Ascending aorta (tissue), 2 donors: ENCODE results near the gene NINJ1. TPM values are rescaled to one million over a fixed set of nuclear protein-coding genes. Genes with fewer than 3 reads are reported as not detected.

Experiments used
- DNase-seq, 2 donors: peaks; one replicate each; pipeline ENCODE4 v3.0.0-alpha.2; 2019; ENCODE audit warnings: low spot score in 2 of 2
- H3K27ac ChIP-seq, 2 donors: fragments of 200-600 bp; sonication (generic); one replicate each; pipeline ENCODE4 v1.5.1; 2016 to 2017; ENCODE audit warnings: mild to moderate bottlenecking in 1 of 2
- H3K27me3 ChIP-seq: fragments of 200-600 bp; sonication (generic); one replicate; pipeline ENCODE4 v1.5.1; 2017
- H3K36me3 ChIP-seq, 2 donors: fragments of 200-600 bp; sonication (generic); one replicate each; pipeline ENCODE4 v1.5.1; 2016
- H3K4me1 ChIP-seq, 2 donors: fragments of 200-600 bp; sonication (generic); one replicate each; pipeline ENCODE4 v1.5.1; 2016 to 2017; ENCODE audit warnings: mild to moderate bottlenecking in 1 of 2
- H3K4me3 ChIP-seq, 2 donors: fragments of 200-600 bp; sonication (generic); one replicate each; pipeline ENCODE4 v1.5.1; 2016 to 2017; ENCODE audit warnings: mild to moderate bottlenecking in 1 of 2
- H3K9me3 ChIP-seq, 2 donors: fragments of 200-600 bp; sonication (generic); one replicate each; pipeline ENCODE4 v1.5.1; 2016
- CTCF ChIP-seq, 3 experiments: fragments of 200-600 bp in 2 of 3; fragments of 450-650 bp in 1 of 3; sonication (generic) in 2 of 3; IDR thresholded peaks; one replicate each; pipeline ENCODE4 v1.5.1; 2016 to 2019; ENCODE audit warnings: antibody characterized with exemption in 3 of 3, mild to moderate bottlenecking in 1 of 3, moderate library complexity in 1 of 3
- intact Hi-C: fragments of 100-400 bp; cut with DNase I; formaldehyde crosslinking; loops from one replicate; pipeline ENCODE4 v1.15.1; 2023
- total RNA-seq: library from RNA; depleted of rRNA; stranded (reverse); fragments of >200 nt; gene quantifications from one replicate; pipeline ENCODE4 v1.1.0, GENCODE V29; 2016

The NINJ1 gene
- total RNA-seq = 156 TPM

- Histone ChIP-seq H3K27me3 (no peaks in the 10 kb centered on the region), H3K4me1 (peaks cover 27 to 38% of the 10 kb centered on the region in 2 donors), H3K4me3 (peak within 1 kb of the TSS; percentile 77 to 91), H3K36me3 (no peaks in the 10 kb centered on the region), H3K9me3 (peaks cover 0 to 4% of the 10 kb centered on the region in 2 donors), H3K27ac (peak within 1 kb of the TSS; percentile 98 to 99)
- DNase-seq = peak in 1 of 2 donors; percentile 86
- peak in 1 of 3 experiments; percentile 21 for TF ChIP-seq CTCF (IDR thresholded peaks at IDR 0.05)
- intact Hi-C loops = loop anchor here (1.0 to 10.0 kb wide), 4 partner anchors 39 to 431 kb away; partner anchors contain the start of genes BICD2, FAM120A and FAM120AOS
These were observed at the start of gene NINJ1 for GRCh38 chr9:93134015-93134739. Gene NINJ1, minus strand, starts transcription at chr9:93134251. Its CDS starts 34 bp downstream, at chr9:93134217.

- H3K27ac ChIP-seq = no peak overlapping the region
- TF ChIP-seq CTCF (IDR thresholded peaks at IDR 0.05) = no peak
- intact Hi-C loops = no loop called here
- H3K27me3 ChIP-seq = no peaks in the 10 kb centered on the region
- DNase-seq = no peak
- H3K9me3 ChIP-seq = no peaks in the 10 kb centered on the region
- peaks cover 7 to 12% of the 10 kb centered on the region in 2 donors for H3K4me1 ChIP-seq
- no peaks in the 10 kb centered on the region for H3K36me3 ChIP-seq
- peak overlapping the region; percentile 59 to 67 for H3K4me3 ChIP-seq
These were observed 49.1 kb upstream of the NINJ1 start for GRCh38 chr9:93183131-93183662.

GRCh38 chr9:93182572-93182971 lies 48.5 kb upstream of the NINJ1 start:
- H3K9me3 ChIP-seq = no peaks in the 10 kb centered on the region
- intact Hi-C loops = no loop called here
- no peaks in the 10 kb centered on the region for H3K27me3 ChIP-seq
- no peaks in the 10 kb centered on the region for H3K36me3 ChIP-seq
- peaks cover 7 to 12% of the 10 kb centered on the region in 2 donors for H3K4me1 ChIP-seq
- no peak for DNase-seq
- H3K4me3 ChIP-seq = no peak overlapping the region
- no peak for TF ChIP-seq CTCF (IDR thresholded peaks at IDR 0.05)
- no peak overlapping the region for H3K27ac ChIP-seq

GRCh38 chr9:93181672-93182435 lies 47.8 kb upstream of the NINJ1 start:
- Histone ChIP-seq H3K4me1 (peaks cover 7 to 12% of the 10 kb centered on the region in 2 donors), H3K9me3 (no peaks in the 10 kb centered on the region), H3K36me3 (no peaks in the 10 kb centered on the region), H3K4me3 (no peak overlapping the region), H3K27ac (no peak overlapping the region), H3K27me3 (no peaks in the 10 kb centered on the region)
- TF ChIP-seq CTCF (IDR thresholded peaks at IDR 0.05) = no peak
- intact Hi-C loops = no loop called here
- DNase-seq = no peak

- no peak for DNase-seq
- intact Hi-C loops = no loop called here
These were observed 46.9 kb upstream of the NINJ1 start for GRCh38 chr9:93180938-93181337.

More at GRCh38 chr9:93180938-93181337, 46.9 kb upstream of the NINJ1 start:
- no peak overlapping the region for H3K4me3 ChIP-seq
- H3K9me3 ChIP-seq = no peaks in the 10 kb centered on the region
- H3K4me1 ChIP-seq = peaks cover 7 to 12% of the 10 kb centered on the region in 2 donors
- H3K27me3 ChIP-seq = no peaks in the 10 kb centered on the region
- H3K27ac ChIP-seq = no peak overlapping the region
- TF ChIP-seq CTCF (IDR thresholded peaks at IDR 0.05) = no peak
- H3K36me3 ChIP-seq = no peaks in the 10 kb centered on the region
